Measurements from ENCODE around the gene ACAD9.

DNA sequence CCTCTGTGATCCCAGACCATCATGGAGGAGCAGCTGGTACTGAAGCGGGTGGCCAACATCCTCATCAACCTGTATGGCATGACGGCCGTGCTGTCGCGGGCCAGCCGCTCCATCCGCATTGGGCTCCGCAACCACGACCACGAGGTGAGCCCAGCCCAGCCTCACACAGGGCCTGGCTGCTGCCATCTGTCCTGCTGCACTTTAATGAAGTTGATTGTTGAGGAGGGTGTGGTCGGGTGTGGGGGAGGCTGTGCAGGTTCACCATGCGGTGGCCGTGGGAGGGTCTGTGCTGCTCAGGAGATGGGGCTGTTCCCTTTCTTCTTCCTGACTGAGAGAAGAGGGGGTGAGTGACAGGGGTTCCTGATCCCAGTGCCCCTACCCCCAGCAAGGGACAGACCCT, 30.6 kb downstream of the ACAD9 start:
- TF ChIP-seq POLR2A (IDR thresholded peaks at IDR 0.05; ENCODE audit: low read length): no peak
- no peak for TF ChIP-seq GATA1 (IDR thresholded peaks at IDR 0.05; ENCODE audit: low read depth, low read length)

Data from erythroblast (primary cell).